Activated naive CD8-positive, alpha-beta T cell (primary cell): ENCODE measurements around the gene KIF9.
"Not testable (repeated sequence)": the region's sequence is repeated elsewhere in the genome, so short reads cannot be mapped to it uniquely, and the experiment has no call there.

ENCODE experiments used
- H3K27ac Mint-ChIP-seq: one replicate; pipeline ENCODE4 v1.8.0; 2021; ENCODE audit warnings: mixed read lengths
- H3K27me3 Mint-ChIP-seq: one replicate; pipeline ENCODE4 v1.8.0; 2021; ENCODE audit warnings: mixed read lengths
- H3K36me3 Mint-ChIP-seq: one replicate; pipeline ENCODE4 v1.8.0; 2021; ENCODE audit warnings: mixed read lengths
- H3K4me1 Mint-ChIP-seq: one replicate; pipeline ENCODE4 v1.8.0; 2021; ENCODE audit warnings: low read depth, mixed read lengths
- H3K4me3 Mint-ChIP-seq: one replicate; pipeline ENCODE4 v1.8.0; 2021; ENCODE audit warnings: mild to moderate bottlenecking, mixed read lengths
- H3K9me3 Mint-ChIP-seq: one replicate; pipeline ENCODE4 v1.8.0; 2021; ENCODE audit warnings: low read depth, mixed read lengths

Gene KIF9

GRCh38 chr3:47247131-47248064, 35.2 kb downstream of the KIF9 start:
- Mint-ChIP-seq H3K27me3 (no peaks in the 10 kb centered on the region), H3K9me3 (no peaks in the 10 kb centered on the region), H3K4me1 (no peaks in the 10 kb centered on the region), H3K36me3 (no peaks in the 10 kb centered on the region), H3K27ac (no peak overlapping the region), H3K4me3 (no peak overlapping the region)

- no peaks in the 10 kb centered on the region for H3K27me3 Mint-ChIP-seq
- no peaks in the 10 kb centered on the region for H3K4me1 Mint-ChIP-seq
- H3K36me3 Mint-ChIP-seq, result no peaks in the 10 kb centered on the region
- no peaks in the 10 kb centered on the region for H3K9me3 Mint-ChIP-seq
- H3K27ac Mint-ChIP-seq, result no peak overlapping the region
- no peak overlapping the region for H3K4me3 Mint-ChIP-seq
These were observed 37.3 kb downstream of the KIF9 start for GRCh38 chr3:47245271-47245670.

GRCh38 chr3:47244531-47245100, 38.0 kb downstream of the KIF9 start:
- no peaks in the 10 kb centered on the region for H3K36me3 Mint-ChIP-seq
- no peak overlapping the region for H3K27ac Mint-ChIP-seq
- H3K27me3 Mint-ChIP-seq, result no peaks in the 10 kb centered on the region
- no peak overlapping the region for H3K4me3 Mint-ChIP-seq
- H3K4me1 Mint-ChIP-seq, result no peaks in the 10 kb centered on the region
- H3K9me3 Mint-ChIP-seq, result no peaks in the 10 kb centered on the region

GRCh38 chr3:47243419-47244147, 39.0 kb downstream of the KIF9 start:
- Mint-ChIP-seq H3K4me3 (no peak overlapping the region), H3K4me1 (no peaks in the 10 kb centered on the region), H3K36me3 (no peaks in the 10 kb centered on the region), H3K27ac (no peak overlapping the region), H3K27me3 (no peaks in the 10 kb centered on the region), H3K9me3 (no peaks in the 10 kb centered on the region)

- Mint-ChIP-seq H3K4me1 (no peaks in the 10 kb centered on the region), H3K4me3 (no peak overlapping the region), H3K27me3 (no peaks in the 10 kb centered on the region), H3K27ac (no peak overlapping the region), H3K36me3 (no peaks in the 10 kb centered on the region), H3K9me3 (no peaks in the 10 kb centered on the region)
These were observed 42.7 kb downstream of the KIF9 start for GRCh38 chr3:47239929-47240328.

GRCh38 chr3:47238017-47238416, 44.6 kb downstream of the KIF9 start:
- Mint-ChIP-seq H3K27ac (no peak overlapping the region), H3K9me3 (no peaks in the 10 kb centered on the region), H3K4me1 (no peaks in the 10 kb centered on the region), H3K36me3 (no peaks in the 10 kb centered on the region), H3K27me3 (no peaks in the 10 kb centered on the region), H3K4me3 (no peak overlapping the region)

GRCh38 chr3:47228088-47228487, 54.5 kb downstream of the KIF9 start:
- Mint-ChIP-seq H3K4me1 (no peaks in the 10 kb centered on the region), H3K27ac (no peak overlapping the region), H3K4me3 (no peak overlapping the region), H3K36me3 (no peaks in the 10 kb centered on the region), H3K27me3 (no peaks in the 10 kb centered on the region), H3K9me3 (no peaks in the 10 kb centered on the region)

GRCh38 chr3:47227678-47228077, 54.9 kb downstream of the KIF9 start:
- Mint-ChIP-seq H3K9me3 (no peaks in the 10 kb centered on the region), H3K27me3 (no peaks in the 10 kb centered on the region), H3K4me1 (no peaks in the 10 kb centered on the region), H3K36me3 (no peaks in the 10 kb centered on the region), H3K27ac (no peak overlapping the region), H3K4me3 (no peak overlapping the region)

GRCh38 chr3:47225310-47225906, 57.2 kb downstream of the KIF9 start:
- Mint-ChIP-seq H3K4me3 (no peak overlapping the region), H3K9me3 (no peaks in the 10 kb centered on the region), H3K27me3 (no peaks in the 10 kb centered on the region), H3K27ac (no peak overlapping the region), H3K4me1 (no peaks in the 10 kb centered on the region), H3K36me3 (no peaks in the 10 kb centered on the region)

GRCh38 chr3:47223755-47224154, 58.8 kb downstream of the KIF9 start:
- Mint-ChIP-seq H3K27me3 (no peaks in the 10 kb centered on the region), H3K27ac (no peak overlapping the region), H3K36me3 (no peaks in the 10 kb centered on the region), H3K9me3 (no peaks in the 10 kb centered on the region), H3K4me1 (no peaks in the 10 kb centered on the region), H3K4me3 (no peak overlapping the region)

GRCh38 chr3:47221798-47222197, 60.8 kb downstream of the KIF9 start:
- H3K27ac Mint-ChIP-seq, result no peak overlapping the region
- H3K36me3 Mint-ChIP-seq, result no peaks in the 10 kb centered on the region
- no peaks in the 10 kb centered on the region for H3K4me1 Mint-ChIP-seq
- H3K4me3 Mint-ChIP-seq, result no peak overlapping the region
- H3K9me3 Mint-ChIP-seq, result no peaks in the 10 kb centered on the region
- no peaks in the 10 kb centered on the region for H3K27me3 Mint-ChIP-seq

- Mint-ChIP-seq H3K27ac (no peak overlapping the region), H3K4me1 (no peaks in the 10 kb centered on the region), H3K27me3 (no peaks in the 10 kb centered on the region), H3K4me3 (no peak overlapping the region), H3K9me3 (no peaks in the 10 kb centered on the region), H3K36me3 (no peaks in the 10 kb centered on the region)
These were observed 71.7 kb downstream of the KIF9 start for GRCh38 chr3:47210863-47211405.

- H3K27ac Mint-ChIP-seq, H3K27me3 Mint-ChIP-seq, H3K4me1 Mint-ChIP-seq, H3K9me3 Mint-ChIP-seq, H3K36me3 Mint-ChIP-seq, H3K4me3 Mint-ChIP-seq: not testable (repeated sequence)
These were observed 76.6 kb downstream of the KIF9 start for GRCh38 chr3:47206022-47206421.

GRCh38 chr3:47204875-47205274, 77.7 kb downstream of the KIF9 start:
- H3K27ac Mint-ChIP-seq, result no peak overlapping the region

GRCh38 chr3:47202542-47202941, 80.1 kb downstream of the KIF9 start:
- Mint-ChIP-seq H3K27me3 (no peaks in the 10 kb centered on the region), H3K4me1 (no peaks in the 10 kb centered on the region), H3K27ac (no peak overlapping the region), H3K4me3 (no peak overlapping the region), H3K9me3 (no peaks in the 10 kb centered on the region), H3K36me3 (no peaks in the 10 kb centered on the region)

More at GRCh38 chr3:47204875-47205274, 77.7 kb downstream of the KIF9 start:
- H3K4me3 Mint-ChIP-seq, result no peak overlapping the region
- no peaks in the 10 kb centered on the region for H3K36me3 Mint-ChIP-seq
- H3K9me3 Mint-ChIP-seq, result no peaks in the 10 kb centered on the region
- H3K4me1 Mint-ChIP-seq, result no peaks in the 10 kb centered on the region
- no peaks in the 10 kb centered on the region for H3K27me3 Mint-ChIP-seq
